K562 (cell line): ENCODE data around the gene RSPH1. TPM values are rescaled to one million over a fixed set of nuclear protein-coding genes. Genes with fewer than 3 reads are reported as not detected.

Source experiments
- ATAC-seq: fragments of 200-7000 bp; cut with Tn5 transposase; 3 replicates; pipeline ENCODE4 v1.9.1; 2020; ENCODE audit warnings: moderate library complexity
- BruUV-seq: library from RNA; stranded (reverse); fragments of 400-500 nt; replicated peaks from 2 replicates; lab custom pipeline; 2021; lab: Mats Ljungman, UMichigan
- CTCF ChIA-PET: fragments of 300-600 bp; formaldehyde crosslinking; extraction: SDS; loops from one replicate; lab custom pipeline; 2021; ENCODE audit warnings: low intra/inter-chr PET ratio; lab: Yijun Ruan, JAX
- POLR2A ChIA-PET: fragments of 300-600, 350-650 bp; sonication (Branson Sonifier 250); formaldehyde crosslinking; extraction: SDS; loops from one replicate; lab custom pipeline; 2021; ENCODE audit warnings: antibody characterized with exemption, inconsistent platforms; lab: Yijun Ruan, JAX
- DNase-seq, 4 experiments: peaks; one replicate each; pipeline versions ENCODE4 v3.0.0 to v3.0.0-alpha.2; 2011 to 2018; ENCODE audit warnings: low spot score in 3 of 4, mixed read lengths in 3 of 4; ENCODE audit errors: extremely low read depth in 1 of 4
- FAIRE-seq: peaks from 2 replicates; lab custom pipeline; 2011; peaks lifted over from hg19 to GRCh38; lab: Jason Lieb, UNC
- H2AFZ ChIP-seq: 2 replicates; pipeline ENCODE4 v1.6.0; 2011; ENCODE audit warnings: low read depth, low read length, control low read depth, inconsistent platforms
- H3K27ac ChIP-seq: fragments of 200-600 bp; 3 replicates; pipeline ENCODE4 v1.8.0; 2011; ENCODE audit warnings: low read depth, mild to moderate bottlenecking, control low read depth, inconsistent platforms, low read length, moderate library complexity, mixed read lengths; ENCODE audit errors: extremely low read depth
- H3K27me3 ChIP-seq, 2 experiments: fragments of 300-600 bp in 1 of 2; 2 replicates in 1 of 2; 3 replicates in 1 of 2; pipeline versions ENCODE4 v1.6.0 to v1.8.0; 2011; ENCODE audit warnings: inconsistent platforms in 2 of 2, low read length in 2 of 2, mild to moderate bottlenecking in 1 of 2, mixed read lengths in 1 of 2, moderate library complexity in 1 of 2; ENCODE audit not compliant: control insufficient read depth in 2 of 2, insufficient read depth in 2 of 2
- H3K36me3 ChIP-seq: fragments of 300-600 bp; 3 replicates; pipeline ENCODE4 v1.8.0; 2011; ENCODE audit warnings: mild to moderate bottlenecking, low read length, inconsistent platforms; ENCODE audit not compliant: control insufficient read depth, insufficient read depth
- H3K4me1 ChIP-seq, 2 experiments: fragments of 200-600 bp in 1 of 2; replicated peaks in 1 of 2; 2 replicates in 1 of 2; 3 replicates in 1 of 2; pipeline versions ENCODE4 v1.5.1 to v1.8.0; 2011; ENCODE audit warnings: inconsistent platforms in 2 of 2, low read length in 2 of 2, mild to moderate bottlenecking in 1 of 2, mixed read lengths in 1 of 2, moderate library complexity in 1 of 2; ENCODE audit not compliant: control insufficient read depth in 2 of 2, insufficient read depth in 2 of 2
- H3K4me2 ChIP-seq: 2 replicates; pipeline ENCODE4 v1.6.1; 2011; ENCODE audit warnings: low read length, control low read depth, inconsistent platforms, mixed read lengths; ENCODE audit not compliant: insufficient read depth
- H3K4me3 ChIP-seq: fragments of 200-600 bp; sonication (generic), shearing (Covaris generic); 2 replicates; pipeline ENCODE4 v1.5.1; 2016; ENCODE audit warnings: control low read depth, inconsistent platforms
- H3K79me2 ChIP-seq: fragments of 200-600 bp; 3 replicates; pipeline ENCODE4 v1.8.0; 2011; ENCODE audit warnings: low read length, inconsistent platforms; ENCODE audit not compliant: control insufficient read depth, insufficient read depth
- H3K9ac ChIP-seq, 2 experiments: 2 replicates each; pipeline versions ENCODE4 v1.6.0 to v1.6.1; 2011; ENCODE audit warnings: low read depth in 2 of 2, low read length in 2 of 2, control low read depth in 1 of 2, inconsistent platforms in 1 of 2, mild to moderate bottlenecking in 1 of 2, mixed read lengths in 1 of 2; ENCODE audit not compliant: insufficient read depth in 1 of 2
- H3K9me1 ChIP-seq: one replicate; pipeline ENCODE4 v1.6.0; 2011; ENCODE audit warnings: inconsistent platforms, mild to moderate bottlenecking, low read length, moderate library complexity; ENCODE audit not compliant: control insufficient read depth, insufficient read depth
- H3K9me3 ChIP-seq: replicated peaks from 2 replicates; pipeline ENCODE4 v1.5.1; 2011; ENCODE audit warnings: low read depth, low read length, inconsistent platforms; ENCODE audit not compliant: control insufficient read depth, insufficient read depth
- H4K20me1 ChIP-seq: replicated peaks from 2 replicates; pipeline ENCODE4 v1.6.1; 2011; ENCODE audit warnings: low read length, inconsistent platforms, mixed read lengths; ENCODE audit not compliant: control insufficient read depth, insufficient read depth
- CAMTA2 ChIP-seq: fragments of 250-450 bp; sonication (Bioruptor Pico); conservative IDR thresholded peaks from 2 replicates; pipeline ENCODE4 v1.5.1; 2022
- CGGBP1 ChIP-seq: fragments of 250-450 bp; sonication (Bioruptor Pico); IDR thresholded peaks from 2 replicates; pipeline ENCODE4 v1.9.0; 2021; ENCODE audit warnings: mild to moderate bottlenecking
- CREBBP ChIP-seq: IDR thresholded peaks from one replicate; pipeline ENCODE4 v1.6.1; 2012; ENCODE audit warnings: low read depth, mild to moderate bottlenecking, control low read depth, inconsistent platforms, low read length
- HMGN3 ChIP-seq: IDR thresholded peaks from 2 replicates; pipeline ENCODE4 v1.6.1; 2011; ENCODE audit warnings: borderline replicate concordance, low read depth, mild to moderate bottlenecking, mixed read lengths, low read length; ENCODE audit not compliant: insufficient read length; ENCODE audit errors: extremely low read depth
- NR0B1 ChIP-seq: fragments of 450-650 bp; IDR thresholded peaks from one replicate; pipeline ENCODE4 v1.6.1; 2018; ENCODE audit warnings: mild to moderate bottlenecking, moderate library complexity; ENCODE audit not compliant: partially characterized antibody
- ZBTB1 ChIP-seq: sonication (generic); formaldehyde crosslinking; IDR thresholded peaks from 2 replicates; pipeline ENCODE4 v1.8.1; 2023; ENCODE audit warnings: missing genetic modification reagents, low read depth, mild to moderate bottlenecking, borderline replicate concordance
- ZNF584 ChIP-seq: fragments of 200-800 bp; sonication (Bioruptor generic); IDR thresholded peaks from 2 replicates; pipeline ENCODE4 v1.6.1; 2016; ENCODE audit warnings: low read depth, mild to moderate bottlenecking, missing genetic modification characterization, missing compliant biosample characterization
- WGBS: fragments of 100-300 bp; shearing (Covaris generic); methylation state at CpG from one replicate; pipeline ENCODE4 v1.1.6; 2016; ENCODE audit warnings: low coverage, mixed read lengths; ENCODE audit not compliant: insufficient coverage; ENCODE audit errors: missing lambda C conversion rate; 5-methylcytosine and 5-hydroxymethylcytosine counted together
- in situ Hi-C: fragments of 300-500 bp; cut with MboI; formaldehyde crosslinking; loops from 4 replicates; pipeline ENCODE4 v1.15.0; 2018; ENCODE audit warnings: inconsistent platforms, mixed read lengths
- intact Hi-C: fragments of 100-400 bp; cut with micrococcal nuclease; formaldehyde crosslinking; loops from 2 replicates; pipeline ENCODE4 v1.14.2; 2022
- polyA plus RNA-seq, 8 experiments: library from polyadenylated mRNA; depleted of rRNA in 4 of 8; stranded (reverse) in 5 of 8; unstranded in 3 of 8; fragments of >200 nt; fragmentation: Nextera tagmentation in 2 of 8; fragmentation: Illumina TruSeq in 1 of 8; extraction: Ambion mirVana in 2 of 8; extraction: Trizol in 1 of 8; gene quantifications; 2 replicates each; pipeline versions ENCODE4 v1.2.1 to v1.2.3, GENCODE V29; 2011 to 2014; ENCODE audit warnings: inconsistent platforms in 1 of 8, missing spikeins in 1 of 8
- total RNA-seq, 7 experiments: library from RNA; depleted of rRNA in 6 of 7; stranded (reverse); fragments of >200 nt in 6 of 7; fragmentation: Illumina TruSeq in 2 of 7; extraction: Trizol in 2 of 7; gene quantifications; 2 replicates each; pipeline versions ENCODE4 v1.2.1 to v1.2.3, GENCODE V29; 2011 to 2021; ENCODE audit warnings: low replicate concordance in 1 of 7
- TF ChIP-seq, protein P1 (sequence below): sonication (generic); formaldehyde crosslinking; IDR thresholded peaks from 2 replicates; pipeline ENCODE4 v1.9.0; 2022; ENCODE audit warnings: mild to moderate bottlenecking, missing genetic modification reagents
- TF ChIP-seq, protein P2 (sequence below): sonication (generic); formaldehyde crosslinking; IDR thresholded peaks from 2 replicates; pipeline ENCODE4 v1.8.1; 2023; ENCODE audit warnings: mild to moderate bottlenecking, missing genetic modification reagents

RSPH1 gene
- total and polyA plus RNA-seq, 9 of the 15 experiments (the other 6 are each of a cell fraction or from before 2014, with no cell fraction given) = 0.17 TPM; not detected in 8

- no peak overlapping the region for H3K9ac ChIP-seq
- TF ChIP-seq ZNF584 (CRISPR knock-in tag) (no peak), CAMTA2 (CRISPR knock-in tag) (no peak), ZBTB1 (CRISPR knock-in tag) (no peak), CGGBP1 (CRISPR knock-in tag) (no peak), NR0B1 (no peak), HMGN3 (no peak), CREBBP (no peak)
- TF ChIP-seq, protein P1, sequence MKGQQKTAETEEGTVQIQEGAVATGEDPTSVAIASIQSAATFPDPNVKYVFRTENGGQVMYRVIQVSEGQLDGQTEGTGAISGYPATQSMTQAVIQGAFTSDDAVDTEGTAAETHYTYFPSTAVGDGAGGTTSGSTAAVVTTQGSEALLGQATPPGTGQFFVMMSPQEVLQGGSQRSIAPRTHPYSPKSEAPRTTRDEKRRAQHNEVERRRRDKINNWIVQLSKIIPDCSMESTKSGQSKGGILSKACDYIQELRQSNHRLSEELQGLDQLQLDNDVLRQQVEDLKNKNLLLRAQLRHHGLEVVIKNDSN (CRISPR knock-in tag) = no peak
- TF ChIP-seq, protein P2, sequence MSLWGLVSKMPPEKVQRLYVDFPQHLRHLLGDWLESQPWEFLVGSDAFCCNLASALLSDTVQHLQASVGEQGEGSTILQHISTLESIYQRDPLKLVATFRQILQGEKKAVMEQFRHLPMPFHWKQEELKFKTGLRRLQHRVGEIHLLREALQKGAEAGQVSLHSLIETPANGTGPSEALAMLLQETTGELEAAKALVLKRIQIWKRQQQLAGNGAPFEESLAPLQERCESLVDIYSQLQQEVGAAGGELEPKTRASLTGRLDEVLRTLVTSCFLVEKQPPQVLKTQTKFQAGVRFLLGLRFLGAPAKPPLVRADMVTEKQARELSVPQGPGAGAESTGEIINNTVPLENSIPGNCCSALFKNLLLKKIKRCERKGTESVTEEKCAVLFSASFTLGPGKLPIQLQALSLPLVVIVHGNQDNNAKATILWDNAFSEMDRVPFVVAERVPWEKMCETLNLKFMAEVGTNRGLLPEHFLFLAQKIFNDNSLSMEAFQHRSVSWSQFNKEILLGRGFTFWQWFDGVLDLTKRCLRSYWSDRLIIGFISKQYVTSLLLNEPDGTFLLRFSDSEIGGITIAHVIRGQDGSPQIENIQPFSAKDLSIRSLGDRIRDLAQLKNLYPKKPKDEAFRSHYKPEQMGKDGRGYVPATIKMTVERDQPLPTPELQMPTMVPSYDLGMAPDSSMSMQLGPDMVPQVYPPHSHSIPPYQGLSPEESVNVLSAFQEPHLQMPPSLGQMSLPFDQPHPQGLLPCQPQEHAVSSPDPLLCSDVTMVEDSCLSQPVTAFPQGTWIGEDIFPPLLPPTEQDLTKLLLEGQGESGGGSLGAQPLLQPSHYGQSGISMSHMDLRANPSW (CRISPR knock-in tag) = no peak
- TF ChIP-seq, all 486 proteins: peak for 0
- no peaks in the 10 kb centered on the region for H3K9me1 ChIP-seq
- FAIRE-seq = no peak
- H3K79me2 ChIP-seq = no peaks in the 10 kb centered on the region
- no peak for DNase-seq
- H3K4me3 ChIP-seq = no peak overlapping the region
- ChIA-PET CTCF (interaction anchor here (0.6 to 1.6 kb wide), 3 partner anchors 105 to 389 kb away, joined by 3 to 4 read pairs (median 3); no protein-coding TSS in a partner anchor), POLR2A (interaction anchor here (0.9 kb wide), 1 partner anchor 24 kb away, joined by 3 read pairs; no protein-coding TSS in a partner anchor)
- H3K27me3 ChIP-seq = peaks cover 3 to 33% of the 10 kb centered on the region in 2 experiments; a peak in 2 of 5 replicates
- no TSS peak for BruUV-seq
- ATAC-seq = no peak
- intact Hi-C loops (no loop called here), in situ Hi-C loops (loop anchor here (5.0 to 10.0 kb wide), 3 partner anchors 68 to 288 kb away; partner anchors contain the start of gene TFF3)
- peaks cover 3% of the 10 kb centered on the region; the same call in 1 of the 2 replicates for H4K20me1 ChIP-seq
- H3K9me3 ChIP-seq = no peaks in the 10 kb centered on the region
- H3K27ac ChIP-seq = no peak overlapping the region
- H3K4me1 ChIP-seq = peaks cover 0 to 8% of the 10 kb centered on the region in 2 experiments; a peak in 2 of 5 replicates
- 11% methylated on average over 7 of the region's 7 CpGs for WGBS
- H3K4me2 ChIP-seq = no peak overlapping the region
- no peaks in the 10 kb centered on the region for H3K36me3 ChIP-seq
- no peak overlapping the region for H2AFZ ChIP-seq
Observed at GRCh38 chr21:42445311-42445710, 50.7 kb downstream of the RSPH1 start.
